CD4-positive, CD25-positive, alpha-beta regulatory T cell (primary cell): ENCODE measurements around the gene PIK3C2G. TPM values are rescaled to one million over a fixed set of nuclear protein-coding genes. Genes with fewer than 3 reads are reported as not detected.

Experiments
- ATAC-seq, 2 donors: fragments of 150-1000 bp; cut with Tn5 transposase; one replicate each; pipeline ENCODE4 v1.10.0; 2021; ENCODE audit warnings: low read depth in 2 of 2, moderate number of reproducible peaks in 2 of 2, moderate library complexity in 1 of 2
- DNase-seq, 3 donors: peaks; one replicate each; pipeline versions ENCODE4 v3.0.0 to v3.0.0-alpha.2; 2012 to 2022; ENCODE audit warnings: mixed read lengths in 1 of 3
- H3K27ac ChIP-seq: one replicate; pipeline ENCODE4 v1.7.0; 2013; ENCODE audit warnings: mild to moderate bottlenecking, low read length; ENCODE audit not compliant: insufficient read depth, poor library complexity, severe bottlenecking
- H3K27me3 ChIP-seq: one replicate; pipeline ENCODE4 v1.7.0; 2013; ENCODE audit warnings: low read length; ENCODE audit not compliant: control insufficient read depth, insufficient read depth
- H3K36me3 ChIP-seq: one replicate; pipeline ENCODE4 v1.7.0; 2013; ENCODE audit warnings: mild to moderate bottlenecking, low read length, moderate library complexity; ENCODE audit not compliant: control insufficient read depth, insufficient read depth
- H3K4me1 ChIP-seq: 2 replicates; pipeline ENCODE4 v1.7.0; 2013; ENCODE audit warnings: mild to moderate bottlenecking, low read length; ENCODE audit not compliant: insufficient read depth, control insufficient read depth, poor library complexity, severe bottlenecking
- H3K4me3 ChIP-seq: one replicate; pipeline ENCODE4 v1.7.0; 2013; ENCODE audit warnings: low read depth, mild to moderate bottlenecking, low read length, moderate library complexity
- H3K9me3 ChIP-seq, 2 experiments: 1 replicate in 1 of 2; 2 replicates in 1 of 2; pipeline ENCODE4 v1.7.0; 2013; ENCODE audit warnings: low read length in 2 of 2, mild to moderate bottlenecking in 1 of 2, moderate library complexity in 1 of 2; ENCODE audit not compliant: control insufficient read depth in 2 of 2
- H3K27ac Mint-ChIP-seq, 3 donors: one replicate each; pipeline ENCODE4 v1.8.0; 2020 to 2022; ENCODE audit warnings: mild to moderate bottlenecking in 3 of 3, mixed read lengths in 3 of 3, moderate library complexity in 2 of 3
- H3K27me3 Mint-ChIP-seq: one replicate; pipeline ENCODE4 v1.8.0; 2022; ENCODE audit warnings: mild to moderate bottlenecking, mixed read lengths
- H3K36me3 Mint-ChIP-seq: one replicate; pipeline ENCODE4 v1.8.0; 2020; ENCODE audit warnings: mixed read lengths
- H3K4me1 Mint-ChIP-seq, 4 donors: one replicate each; pipeline ENCODE4 v1.8.0; 2020 to 2022; ENCODE audit warnings: mixed read lengths in 4 of 4, mild to moderate bottlenecking in 1 of 4
- H3K4me3 Mint-ChIP-seq, 4 donors: one replicate each; pipeline ENCODE4 v1.8.0; 2020 to 2022; ENCODE audit warnings: mild to moderate bottlenecking in 4 of 4, mixed read lengths in 4 of 4, moderate library complexity in 3 of 4
- H3K9me3 Mint-ChIP-seq, 7 donors: one replicate each; pipeline ENCODE4 v1.8.0; 2020 to 2022; ENCODE audit warnings: mixed read lengths in 7 of 7, mild to moderate bottlenecking in 3 of 7, moderate library complexity in 2 of 7
- polyA plus RNA-seq, 4 donors: library from polyadenylated mRNA; unstranded; fragments of 300-500 nt; fragmentation: Illumina TruSeq; gene quantifications; one replicate each; pipeline ENCODE4 v1.2.3, GENCODE V29; 2021
- total RNA-seq: library from RNA; stranded (reverse); gene quantifications from one replicate; pipeline ENCODE4 v1.2.3, GENCODE V29; 2022

PIK3C2G gene
- total and polyA plus RNA-seq, 5 donors from 2014 or later, result not detected

- no peak overlapping the region for H3K27ac Mint-ChIP-seq
- peaks cover 0 to 28% (median 5%) of the 10 kb centered on the region in 7 donors for H3K9me3 Mint-ChIP-seq
Observed at GRCh38 chr12:18297902-18298301, 36.6 kb downstream of the PIK3C2G start.

GRCh38 chr12:18302809-18303430 lies 41.6 kb downstream of the PIK3C2G start:
- no peaks in the 10 kb centered on the region for H3K36me3 Mint-ChIP-seq
- no peak for DNase-seq
- Histone ChIP-seq H3K27ac (no peak overlapping the region), H3K4me1 (no peaks in the 10 kb centered on the region), H3K4me3 (no peak overlapping the region), H3K9me3 (peaks cover 4 to 17% of the 10 kb centered on the region in 2 experiments), H3K36me3 (no peaks in the 10 kb centered on the region), H3K27me3 (no peaks in the 10 kb centered on the region)
- ATAC-seq, result no peak
- H3K27me3 Mint-ChIP-seq, result no peaks in the 10 kb centered on the region
- H3K27ac Mint-ChIP-seq, result no peak overlapping the region
- peaks cover 0 to 26% (median 8%) of the 10 kb centered on the region in 7 donors for H3K9me3 Mint-ChIP-seq
- no peak overlapping the region for H3K4me3 Mint-ChIP-seq
- no peaks in the 10 kb centered on the region for H3K4me1 Mint-ChIP-seq

More at GRCh38 chr12:18297902-18298301, 36.6 kb downstream of the PIK3C2G start:
- Mint-ChIP-seq H3K4me1 (no peaks in the 10 kb centered on the region), H3K27me3 (no peaks in the 10 kb centered on the region), H3K36me3 (no peaks in the 10 kb centered on the region), H3K4me3 (no peak overlapping the region)
- no peak for ATAC-seq
- Histone ChIP-seq H3K4me1 (no peaks in the 10 kb centered on the region), H3K27ac (no peak overlapping the region), H3K36me3 (no peaks in the 10 kb centered on the region), H3K9me3 (peaks cover 4 to 17% of the 10 kb centered on the region in 2 experiments), H3K4me3 (no peak overlapping the region), H3K27me3 (no peaks in the 10 kb centered on the region)
- DNase-seq, result no peak

- Mint-ChIP-seq H3K4me3 (no peak overlapping the region), H3K9me3 (peaks cover 0 to 14% (median 8%) of the 10 kb centered on the region in 7 donors), H3K4me1 (no peaks in the 10 kb centered on the region), H3K27ac (no peak overlapping the region), H3K27me3 (no peaks in the 10 kb centered on the region), H3K36me3 (no peaks in the 10 kb centered on the region)
- Histone ChIP-seq H3K9me3 (peaks cover 4 to 17% of the 10 kb centered on the region in 2 experiments), H3K36me3 (no peaks in the 10 kb centered on the region), H3K27me3 (no peaks in the 10 kb centered on the region), H3K4me3 (no peak overlapping the region), H3K27ac (no peak overlapping the region), H3K4me1 (no peaks in the 10 kb centered on the region)
- ATAC-seq, result no peak
- DNase-seq, result no peak
Observed at GRCh38 chr12:18304609-18305008, 43.3 kb downstream of the PIK3C2G start.

GRCh38 chr12:18306311-18306710 lies 45.0 kb downstream of the PIK3C2G start:
- DNase-seq (no peak), ATAC-seq (no peak)
- no peaks in the 10 kb centered on the region for H3K36me3 ChIP-seq
- H3K27me3 ChIP-seq, result no peaks in the 10 kb centered on the region
- peaks cover 0 to 9% of the 10 kb centered on the region in 2 experiments for H3K9me3 ChIP-seq
- no peak overlapping the region for H3K27ac ChIP-seq
- Mint-ChIP-seq H3K27ac (no peak overlapping the region), H3K36me3 (no peaks in the 10 kb centered on the region), H3K9me3 (peaks cover 0 to 10% (median 5%) of the 10 kb centered on the region in 7 donors), H3K4me3 (no peak overlapping the region), H3K27me3 (no peaks in the 10 kb centered on the region), H3K4me1 (no peaks in the 10 kb centered on the region)
- H3K4me1 ChIP-seq, result no peaks in the 10 kb centered on the region
- H3K4me3 ChIP-seq, result no peak overlapping the region

GRCh38 chr12:18313306-18313705 lies 52.0 kb downstream of the PIK3C2G start:
- no peaks in the 10 kb centered on the region for H3K27me3 ChIP-seq
- no peak for ATAC-seq
- H3K36me3 ChIP-seq, result no peaks in the 10 kb centered on the region
- Mint-ChIP-seq H3K36me3 (no peaks in the 10 kb centered on the region), H3K9me3 (no peaks in the 10 kb centered on the region), H3K4me1 (no peaks in the 10 kb centered on the region), H3K27ac (no peak overlapping the region), H3K4me3 (no peak overlapping the region), H3K27me3 (no peaks in the 10 kb centered on the region)
- no peak overlapping the region for H3K27ac ChIP-seq
- DNase-seq, result no peak
- H3K4me3 ChIP-seq, result no peak overlapping the region
- H3K9me3 ChIP-seq, result no peaks in the 10 kb centered on the region
- no peaks in the 10 kb centered on the region for H3K4me1 ChIP-seq

- no peaks in the 10 kb centered on the region for H3K36me3 Mint-ChIP-seq
- no peaks in the 10 kb centered on the region for H3K4me1 Mint-ChIP-seq
- no peaks in the 10 kb centered on the region for H3K27me3 ChIP-seq
- no peaks in the 10 kb centered on the region for H3K9me3 ChIP-seq
- H3K36me3 ChIP-seq, result no peaks in the 10 kb centered on the region
- no peak overlapping the region for H3K27ac ChIP-seq
- H3K4me3 ChIP-seq, result no peak overlapping the region
- peaks cover 0 to 2% (median 0%) of the 10 kb centered on the region in 7 donors for H3K9me3 Mint-ChIP-seq
- no peaks in the 10 kb centered on the region for H3K4me1 ChIP-seq
- no peaks in the 10 kb centered on the region for H3K27me3 Mint-ChIP-seq
- ATAC-seq, result no peak
- no peak for DNase-seq
- no peak overlapping the region for H3K27ac Mint-ChIP-seq
- H3K4me3 Mint-ChIP-seq, result no peak overlapping the region
Observed at GRCh38 chr12:18320036-18320617, 58.8 kb downstream of the PIK3C2G start.

GRCh38 chr12:18320976-18321375 lies 59.7 kb downstream of the PIK3C2G start:
- DNase-seq, result no peak
- no peaks in the 10 kb centered on the region for H3K36me3 ChIP-seq
- H3K9me3 ChIP-seq, result no peaks in the 10 kb centered on the region
- no peak overlapping the region for H3K27ac Mint-ChIP-seq
- H3K36me3 Mint-ChIP-seq, result no peaks in the 10 kb centered on the region
- H3K4me3 Mint-ChIP-seq, result no peak overlapping the region
- H3K27me3 Mint-ChIP-seq, result no peaks in the 10 kb centered on the region
- no peak overlapping the region for H3K4me3 ChIP-seq
- H3K27me3 ChIP-seq, result no peaks in the 10 kb centered on the region
- peaks cover 0 to 8% (median 0%) of the 10 kb centered on the region in 7 donors for H3K9me3 Mint-ChIP-seq
- H3K27ac ChIP-seq, result no peak overlapping the region
- H3K4me1 ChIP-seq, result no peaks in the 10 kb centered on the region
- no peaks in the 10 kb centered on the region for H3K4me1 Mint-ChIP-seq
- no peak for ATAC-seq

GRCh38 chr12:18323159-18323558 lies 61.8 kb downstream of the PIK3C2G start:
- no peaks in the 10 kb centered on the region for H3K4me1 ChIP-seq
- H3K27ac ChIP-seq, result no peak overlapping the region
- DNase-seq (no peak), ATAC-seq (no peak)
- Mint-ChIP-seq H3K27me3 (no peaks in the 10 kb centered on the region), H3K36me3 (no peaks in the 10 kb centered on the region), H3K4me1 (no peaks in the 10 kb centered on the region), H3K4me3 (no peak overlapping the region), H3K27ac (no peak overlapping the region), H3K9me3 (peaks cover 0 to 14% (median 2%) of the 10 kb centered on the region in 7 donors)
- no peaks in the 10 kb centered on the region for H3K36me3 ChIP-seq
- no peaks in the 10 kb centered on the region for H3K27me3 ChIP-seq
- no peak overlapping the region for H3K4me3 ChIP-seq
- no peaks in the 10 kb centered on the region for H3K9me3 ChIP-seq
